Thymus (tissue), 11 donors: Measurements from ENCODE around the gene PTMS. TPM values are rescaled to one million over a fixed set of nuclear protein-coding genes. Genes with fewer than 3 reads are reported as not detected.

Experiments used
- DNase-seq, 9 donors: peaks; one replicate each; pipeline ENCODE4 v3.0.0-alpha.2; 2013; ENCODE audit warnings: low spot score in 9 of 9, low read depth in 6 of 9, missing footprints in 1 of 9
- H3K27ac ChIP-seq, 2 donors: one replicate each; pipeline ENCODE4 v1.5.1; 2013; ENCODE audit warnings: control low read depth in 1 of 2, low read depth in 1 of 2, low read length in 1 of 2, mild to moderate bottlenecking in 1 of 2, moderate library complexity in 1 of 2
- H3K27me3 ChIP-seq, 2 donors: one replicate each; pipeline ENCODE4 v1.5.1; 2013; ENCODE audit warnings: low read length in 1 of 2; ENCODE audit not compliant: control insufficient read depth in 2 of 2, insufficient read depth in 1 of 2
- H3K36me3 ChIP-seq, 2 donors: one replicate each; pipeline ENCODE4 v1.5.1; 2013; ENCODE audit warnings: low read length in 1 of 2, mild to moderate bottlenecking in 1 of 2, moderate library complexity in 1 of 2; ENCODE audit not compliant: control insufficient read depth in 2 of 2, insufficient read depth in 2 of 2
- H3K4me1 ChIP-seq, 2 donors: one replicate each; pipeline ENCODE4 v1.5.1; 2013; ENCODE audit warnings: low read length in 2 of 2; ENCODE audit not compliant: control insufficient read depth in 2 of 2, insufficient read depth in 2 of 2
- H3K4me3 ChIP-seq, 2 donors: one replicate each; pipeline ENCODE4 v1.5.1; 2013; ENCODE audit warnings: low read length in 2 of 2, control low read depth in 1 of 2, mild to moderate bottlenecking in 1 of 2
- H3K9me3 ChIP-seq, 2 donors: one replicate each; pipeline ENCODE4 v1.5.1; 2013; ENCODE audit warnings: low read length in 1 of 2, mild to moderate bottlenecking in 1 of 2; ENCODE audit not compliant: control insufficient read depth in 2 of 2, insufficient read depth in 1 of 2
- WGBS: extraction: QIAGEN DNeasy Blood & Tissue Kit; methylation state at CpG from one replicate; pipeline ENCODE4 v1.1.7; 2013; 5-methylcytosine and 5-hydroxymethylcytosine counted together
- polyA plus RNA-seq: library from polyadenylated mRNA; stranded (reverse); fragments of 200-250 nt; gene quantifications from one replicate; pipeline ENCODE4 v1.2.3, GENCODE V29; 2013
- total RNA-seq: library from RNA; stranded (reverse); fragments of 120-200 nt; gene quantifications from one replicate; pipeline ENCODE4 v1.2.4, GENCODE V29; 2013
- donor health status: healthy.

The PTMS gene
- total and polyA plus RNA-seq, 2 donors: 21.9 to 186 TPM

DNA sequence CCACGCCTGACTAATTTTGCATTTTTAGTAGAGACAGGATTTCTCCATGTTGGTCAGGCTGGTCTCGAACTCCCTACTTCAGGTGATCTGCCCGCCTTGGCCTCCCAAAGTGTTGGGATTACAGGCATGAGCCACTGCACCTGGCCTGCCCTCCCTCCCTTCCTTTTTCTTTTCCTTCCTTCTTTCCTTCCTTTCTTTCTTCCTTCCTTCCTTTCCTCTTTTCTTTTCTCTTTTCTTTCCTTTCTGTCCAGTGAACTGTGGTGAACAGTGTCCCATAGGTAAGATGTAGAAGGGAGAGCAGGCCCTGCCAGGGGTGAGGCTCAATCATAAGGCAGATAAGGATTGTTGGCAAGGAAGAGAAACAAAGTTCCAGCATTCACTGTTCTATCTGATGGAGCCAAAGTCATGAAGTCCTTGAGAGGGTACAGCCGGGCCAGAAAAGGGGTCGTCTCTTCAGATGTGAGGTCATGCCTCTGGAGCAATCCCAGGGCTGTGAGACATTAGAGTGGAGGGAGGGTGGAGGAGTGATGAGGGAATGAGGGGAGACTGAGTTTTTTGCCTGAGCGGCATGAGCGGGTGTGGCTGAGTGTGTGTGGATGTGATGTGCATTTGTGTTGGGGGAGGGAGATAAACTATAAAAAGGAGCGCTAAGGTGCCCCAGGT is 9.0 kb upstream of the PTMS start:
- Histone ChIP-seq H3K27me3 (peaks cover 0 to 4% of the 10 kb centered on the region in 2 donors), H3K27ac (no peak overlapping the region), H3K9me3 (no peaks in the 10 kb centered on the region), H3K4me1 (peaks cover 10 to 25% of the 10 kb centered on the region in 2 donors), H3K36me3 (no peaks in the 10 kb centered on the region), H3K4me3 (no peak overlapping the region)
- DNase-seq: no peak
- 96% methylated on average over 8 of the region's 8 CpGs for WGBS

DNA sequence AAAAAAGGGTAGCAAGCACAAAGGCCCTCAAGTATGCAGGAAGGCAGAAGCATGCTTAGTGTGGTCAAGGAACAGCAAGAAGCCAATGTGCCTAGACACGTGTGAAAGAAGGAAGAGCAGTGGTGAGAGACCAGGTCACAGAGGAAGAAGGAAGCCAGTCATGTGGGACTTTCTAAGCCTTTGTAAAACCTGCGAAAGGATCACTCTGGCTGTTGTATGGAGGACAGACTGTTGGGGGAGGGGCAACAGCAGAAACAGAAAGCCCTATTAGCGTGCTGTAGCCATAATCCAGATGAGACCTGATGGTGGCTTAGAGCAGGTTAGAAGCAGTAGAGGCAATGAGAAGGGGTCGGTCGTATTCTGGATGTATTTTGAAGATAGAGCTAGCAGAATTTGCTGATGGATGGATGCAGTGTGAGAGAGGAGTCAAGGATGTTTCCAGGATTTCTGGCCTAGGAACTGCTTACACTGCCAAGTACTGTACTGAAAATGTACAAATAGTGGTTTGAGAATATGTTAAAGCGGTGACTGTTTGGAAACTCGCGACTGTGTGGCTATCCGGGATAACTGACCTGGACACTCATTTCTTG is 7.6 kb upstream of the PTMS start:
- Histone ChIP-seq H3K36me3 (no peaks in the 10 kb centered on the region), H3K27me3 (peaks cover 0 to 6% of the 10 kb centered on the region in 2 donors), H3K27ac (no peak overlapping the region), H3K4me1 (peaks cover 7 to 17% of the 10 kb centered on the region in 2 donors), H3K9me3 (no peaks in the 10 kb centered on the region), H3K4me3 (no peak overlapping the region)
- 89% methylated on average over 9 of the region's 9 CpGs for WGBS
- peak in 1 of 9 donors; percentile 55 for DNase-seq

- 99% methylated on average over 5 of the region's 5 CpGs for WGBS
- Histone ChIP-seq H3K9me3 (no peaks in the 10 kb centered on the region), H3K27ac (no peak overlapping the region), H3K4me3 (no peak overlapping the region), H3K4me1 (peaks cover 12 to 23% of the 10 kb centered on the region in 2 donors), H3K27me3 (peaks cover 2 to 17% of the 10 kb centered on the region in 2 donors), H3K36me3 (no peaks in the 10 kb centered on the region)
- no peak for DNase-seq
Measured at GRCh38 chr12:6759741-6760140, 6.4 kb upstream of the PTMS start.

- H3K27ac ChIP-seq: peak overlapping the region in 1 of 2 donors; percentile 45
- WGBS: 89% methylated on average over 4 of the region's 4 CpGs
- peaks cover 17 to 47% of the 10 kb centered on the region in 2 donors for H3K27me3 ChIP-seq
- H3K4me3 ChIP-seq: no peak overlapping the region
- H3K9me3 ChIP-seq: peaks cover 0 to 3% of the 10 kb centered on the region in 2 donors
- DNase-seq: no peak
- H3K4me1 ChIP-seq: peaks cover 29 to 49% of the 10 kb centered on the region in 2 donors
- H3K36me3 ChIP-seq: no peaks in the 10 kb centered on the region
Measured at GRCh38 chr12:6763380-6763779, 2.8 kb upstream of the PTMS start.

GRCh38 chr12:6764011-6764828 is 1.9 kb upstream of the PTMS start:
- Histone ChIP-seq H3K27me3 (peaks cover 17 to 56% of the 10 kb centered on the region in 2 donors), H3K36me3 (no peaks in the 10 kb centered on the region), H3K9me3 (peaks cover 0 to 3% of the 10 kb centered on the region in 2 donors), H3K4me1 (peaks cover 26 to 50% of the 10 kb centered on the region in 2 donors), H3K27ac (peak overlapping the region in 1 of 2 donors; percentile 45), H3K4me3 (peak overlapping the region; percentile 2 to 10)
- DNase-seq: peak in 6 of 9 donors; percentile 75 to 92 (median 80)
- 16% methylated on average over 15 of the region's 16 CpGs for WGBS

DNA sequence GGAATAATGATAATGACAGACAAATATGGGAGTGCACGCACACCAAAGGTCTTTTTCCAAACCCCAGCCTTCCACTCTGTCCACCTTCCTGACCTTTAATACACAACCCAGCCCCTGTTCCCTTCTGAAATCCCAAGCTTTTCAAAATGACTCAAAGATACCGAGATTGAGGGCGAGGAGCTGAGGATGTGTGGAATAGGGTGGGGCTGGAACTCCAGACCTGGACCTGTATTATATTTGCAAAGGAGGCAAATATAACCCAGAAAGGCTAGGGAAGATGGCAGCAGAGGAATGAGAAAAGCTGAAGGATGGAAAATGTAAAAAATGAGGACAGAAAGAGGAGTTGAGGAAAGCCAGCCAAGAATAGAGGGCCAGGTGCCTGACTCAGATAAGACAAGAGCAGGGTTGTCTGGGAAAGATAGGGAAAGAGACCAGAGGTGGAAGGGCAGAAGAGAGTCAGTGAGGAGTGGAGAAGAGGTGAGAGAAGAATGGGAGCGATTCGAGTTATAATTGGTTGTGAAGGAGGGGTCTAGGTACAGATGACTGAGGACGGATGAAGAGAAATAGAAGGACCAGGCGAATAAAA is 1.0 kb upstream of the PTMS start:
- 63% methylated on average over 7 of the region's 7 CpGs for WGBS
- H3K27ac ChIP-seq: peak overlapping the region in 1 of 2 donors; percentile 31
- H3K9me3 ChIP-seq: peaks cover 0 to 3% of the 10 kb centered on the region in 2 donors
- H3K4me3 ChIP-seq: peak overlapping the region; percentile 33 to 82
- H3K4me1 ChIP-seq: peaks cover 26 to 53% of the 10 kb centered on the region in 2 donors
- no peak for DNase-seq
- H3K27me3 ChIP-seq: peaks cover 17 to 62% of the 10 kb centered on the region in 2 donors
- no peaks in the 10 kb centered on the region for H3K36me3 ChIP-seq

DNA sequence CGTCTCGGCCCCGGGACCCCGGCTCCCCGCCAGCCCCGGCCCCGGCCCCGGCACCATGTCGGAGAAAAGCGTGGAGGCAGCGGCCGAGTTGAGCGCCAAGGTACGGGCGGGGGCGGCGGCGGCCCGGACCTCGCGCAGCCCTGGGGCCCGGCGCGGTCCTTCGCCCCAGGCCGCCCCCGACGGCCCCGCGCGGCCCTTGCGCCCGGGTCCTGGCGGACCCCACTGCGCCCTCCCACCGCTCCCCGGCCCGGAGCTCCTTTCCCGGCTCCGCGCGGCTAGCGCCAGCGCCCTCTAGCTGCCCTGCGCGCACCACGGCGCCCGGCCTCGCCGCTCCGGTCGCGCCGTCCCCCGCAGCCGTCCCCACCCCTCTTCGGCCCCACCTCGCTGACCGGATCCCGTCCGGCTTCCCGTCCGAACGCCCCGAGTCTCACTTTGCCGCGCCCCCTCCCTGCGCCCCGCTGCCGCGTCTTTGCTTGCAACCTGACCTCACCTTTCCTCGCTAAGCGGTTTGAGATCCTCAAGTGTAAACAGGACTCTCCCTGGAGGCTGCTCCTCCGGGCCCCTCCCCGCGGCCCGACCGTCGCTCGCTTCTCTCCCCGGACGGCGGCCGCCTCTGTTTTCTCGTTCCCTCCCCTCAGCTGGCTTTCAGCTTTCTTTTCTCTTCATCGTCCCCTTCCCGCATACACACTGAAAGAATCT is 637 bp downstream of the PTMS start:
- Histone ChIP-seq H3K27ac (peak overlapping the region in 1 of 2 donors; percentile 79), H3K27me3 (peaks cover 17 to 77% of the 10 kb centered on the region in 2 donors), H3K4me1 (peaks cover 33 to 67% of the 10 kb centered on the region in 2 donors), H3K4me3 (peak overlapping the region; percentile 52 to 82), H3K36me3 (no peaks in the 10 kb centered on the region), H3K9me3 (peaks cover 0 to 3% of the 10 kb centered on the region in 2 donors)
- whole genome bisulfite sequencing: under 1% methylated on average over 88 of the region's 88 CpGs
- DNase-seq: peak in 2 of 9 donors; percentile 69 to 74
